T-helper 2 cell treated with Interferon-gamma antibody and Interleukin-4, amounts not matched to agents 5 μg/mL and 100 μg/mL, for 36 hours (primary cell): Measurements from ENCODE around the gene CD2BP2.

Source experiments
- DNase-seq: peaks from one replicate; pipeline ENCODE4 v3.0.0; 2021; ENCODE audit warnings: low spot score
- H3K27ac Mint-ChIP-seq: one replicate; pipeline ENCODE4 v1.8.0; 2021; ENCODE audit warnings: mild to moderate bottlenecking, mixed read lengths
- H3K27me3 Mint-ChIP-seq: one replicate; pipeline ENCODE4 v1.8.0; 2021; ENCODE audit warnings: low read depth, mixed read lengths
- H3K36me3 Mint-ChIP-seq: one replicate; pipeline ENCODE4 v1.8.0; 2021; ENCODE audit warnings: low read depth, mixed read lengths
- H3K4me1 Mint-ChIP-seq: one replicate; pipeline ENCODE4 v1.8.0; 2021; ENCODE audit warnings: low read depth, mixed read lengths
- H3K4me3 Mint-ChIP-seq: one replicate; pipeline ENCODE4 v1.8.0; 2022; ENCODE audit warnings: mild to moderate bottlenecking, moderate library complexity, mixed read lengths
- H3K9me3 Mint-ChIP-seq: one replicate; pipeline ENCODE4 v1.8.0; 2021; ENCODE audit warnings: mixed read lengths

Gene CD2BP2

DNA sequence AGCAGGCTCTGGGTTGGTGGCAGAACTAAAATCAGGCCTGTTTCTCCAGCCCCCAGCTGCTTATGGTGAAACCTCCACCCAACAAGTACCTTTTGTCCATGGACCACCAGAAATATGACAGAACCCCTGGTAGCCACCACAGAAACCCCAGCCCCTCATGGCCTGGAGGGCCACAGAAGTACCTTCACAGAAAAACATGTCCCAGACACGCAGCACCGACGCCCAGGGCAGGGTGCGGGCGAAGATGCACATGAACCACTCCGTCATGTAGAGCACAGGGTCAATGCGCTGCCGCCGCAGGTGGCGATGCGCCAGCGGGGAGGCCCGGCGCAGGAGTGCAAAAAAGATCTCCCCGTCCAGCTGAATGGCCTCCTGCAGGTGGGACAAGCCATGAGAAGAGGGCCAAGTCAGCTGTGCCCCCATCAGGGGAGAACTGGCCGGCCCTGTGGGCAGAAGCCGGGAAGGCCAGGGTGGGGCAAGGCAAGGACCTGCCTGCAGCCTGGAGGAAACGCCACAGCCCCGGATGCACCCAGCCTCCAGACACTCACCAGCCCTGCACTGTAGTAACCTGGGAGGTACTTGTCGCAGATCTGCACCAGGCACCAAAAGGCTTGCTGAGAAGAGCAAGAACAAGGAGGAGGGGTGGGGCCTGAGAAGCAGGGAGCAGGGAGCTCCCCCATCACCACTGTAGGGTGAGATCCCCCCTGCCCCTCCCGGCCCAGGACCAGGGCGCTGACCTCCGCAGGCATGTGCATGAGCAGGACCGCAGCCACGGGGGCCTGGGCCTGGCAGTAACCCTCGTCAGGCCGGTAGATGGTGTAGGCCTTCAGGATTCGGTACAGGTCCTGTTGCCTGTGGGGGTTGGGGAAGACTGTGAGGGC, 4.1 kb upstream of the CD2BP2 start:
- Mint-ChIP-seq H3K9me3 (no peaks in the 10 kb centered on the region), H3K4me3 (no peak overlapping the region), H3K4me1 (peaks cover 22% of the 10 kb centered on the region), H3K27me3 (no peaks in the 10 kb centered on the region), H3K36me3 (peaks cover 43% of the 10 kb centered on the region), H3K27ac (no peak overlapping the region)
- no peak for DNase-seq

DNA sequence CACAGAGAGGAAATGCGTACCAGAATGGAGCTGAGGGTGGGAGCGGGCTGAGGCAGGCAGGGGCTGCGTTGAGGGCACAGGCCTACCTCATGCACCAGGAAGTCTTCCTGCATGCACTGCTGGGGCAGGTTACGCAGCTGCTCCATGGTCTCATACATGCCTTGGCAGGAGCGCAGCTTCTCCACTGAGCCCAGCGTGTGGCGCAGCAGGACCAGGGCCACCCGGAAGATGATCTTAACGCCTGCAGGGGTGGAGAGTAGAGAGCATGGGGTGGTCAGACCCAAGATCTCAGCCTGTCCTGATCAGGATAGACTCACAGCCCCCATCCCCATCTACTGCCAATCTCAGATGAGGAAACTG, 3.4 kb upstream of the CD2BP2 start:
- Mint-ChIP-seq H3K4me3 (no peak overlapping the region), H3K9me3 (no peaks in the 10 kb centered on the region), H3K27me3 (no peaks in the 10 kb centered on the region), H3K36me3 (peaks cover 49% of the 10 kb centered on the region), H3K27ac (no peak overlapping the region), H3K4me1 (peaks cover 24% of the 10 kb centered on the region)
- no peak for DNase-seq

DNA sequence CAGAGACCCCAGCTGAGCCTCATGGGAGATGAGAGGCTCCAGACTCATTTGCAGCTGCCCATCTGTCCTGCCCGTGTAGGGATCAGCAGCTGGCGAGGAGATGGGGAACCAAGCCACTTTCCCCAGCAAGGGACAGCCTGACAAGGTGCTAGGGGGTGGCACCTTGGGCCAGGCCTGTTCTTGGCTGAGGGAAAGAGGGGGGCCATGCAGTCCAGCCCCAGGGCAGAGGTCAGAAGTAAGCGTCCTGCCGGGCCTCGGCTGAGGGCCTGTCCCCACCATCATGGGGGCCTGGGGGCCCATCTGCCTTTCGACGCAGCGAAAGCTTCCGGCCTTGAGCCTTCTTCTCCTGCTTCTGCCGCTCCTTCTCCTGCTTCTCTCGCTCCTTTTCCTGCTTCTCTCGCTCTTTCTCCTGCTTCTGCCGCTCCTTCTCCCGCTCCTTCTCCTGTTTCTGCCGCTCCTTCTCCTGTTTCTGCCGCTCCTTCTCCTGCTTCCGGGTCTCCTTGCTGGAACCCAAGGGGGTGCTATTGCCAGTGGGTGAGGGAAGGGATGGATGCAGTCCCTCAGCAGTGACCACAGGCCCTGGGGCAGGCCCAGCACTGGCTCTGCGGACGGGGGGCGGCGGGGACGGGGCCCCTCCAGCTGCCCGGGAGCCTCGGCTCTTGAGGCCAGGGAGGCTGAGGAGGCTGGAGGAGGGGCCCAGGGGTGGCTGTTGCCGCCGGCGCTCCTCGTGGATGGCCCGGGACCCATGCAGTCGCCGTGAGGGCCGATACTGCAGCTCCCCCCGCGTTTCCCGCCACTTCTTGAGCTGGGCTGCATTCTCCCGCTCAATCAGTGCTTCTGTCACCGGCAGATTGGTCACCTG, 2.8 kb upstream of the CD2BP2 start:
- Mint-ChIP-seq H3K36me3 (peaks cover 48% of the 10 kb centered on the region), H3K27ac (no peak overlapping the region), H3K27me3 (no peaks in the 10 kb centered on the region), H3K4me3 (no peak overlapping the region), H3K9me3 (no peaks in the 10 kb centered on the region), H3K4me1 (peaks cover 22% of the 10 kb centered on the region)
- DNase-seq, result no peak

- H3K27me3 Mint-ChIP-seq, result no peaks in the 10 kb centered on the region
- H3K4me3 Mint-ChIP-seq, result no peak overlapping the region
- H3K4me1 Mint-ChIP-seq, result peaks cover 23% of the 10 kb centered on the region
- H3K27ac Mint-ChIP-seq, result no peak overlapping the region
- no peak for DNase-seq
- peaks cover 49% of the 10 kb centered on the region for H3K36me3 Mint-ChIP-seq
- no peaks in the 10 kb centered on the region for H3K9me3 Mint-ChIP-seq
Measured at GRCh38 chr16:30357085-30357714, 2.1 kb upstream of the CD2BP2 start.

DNA sequence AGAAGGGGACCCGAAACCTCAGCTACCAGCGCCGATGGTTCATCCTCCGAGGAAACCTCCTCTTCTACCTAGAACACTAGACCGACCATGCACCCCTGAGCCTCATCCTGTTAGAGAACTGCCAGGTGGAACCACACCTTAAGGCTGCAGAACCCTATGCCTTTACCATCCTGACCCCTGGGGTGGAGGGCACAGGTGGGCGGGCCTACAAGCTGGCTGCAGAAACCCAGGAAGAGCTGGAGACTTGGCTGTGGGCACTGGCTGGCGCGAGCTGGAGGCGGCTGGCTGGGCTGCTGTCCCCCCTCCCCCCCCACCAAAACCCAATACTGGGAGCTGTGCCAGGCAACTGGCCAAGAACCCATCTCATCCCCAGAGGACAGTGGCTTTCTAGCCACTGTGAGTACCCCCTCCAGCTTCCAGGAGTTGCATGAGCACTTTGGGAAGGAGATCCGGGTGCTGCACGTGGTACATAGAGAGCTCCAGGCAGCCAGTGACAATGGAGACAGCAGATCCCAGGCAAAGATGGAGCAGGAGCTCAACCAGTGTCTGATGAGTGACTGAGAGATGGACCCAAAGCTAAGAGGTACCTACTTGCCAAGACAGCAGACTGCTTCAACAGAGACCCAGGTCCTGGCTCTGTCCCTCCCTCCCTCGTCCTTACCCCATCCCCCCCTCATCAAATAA, 1.4 kb upstream of the CD2BP2 start:
- Mint-ChIP-seq H3K27ac (peak overlapping the region; percentile 95), H3K36me3 (peaks cover 53% of the 10 kb centered on the region), H3K9me3 (no peaks in the 10 kb centered on the region), H3K4me3 (peak overlapping the region; percentile 94), H3K4me1 (peaks cover 26% of the 10 kb centered on the region), H3K27me3 (no peaks in the 10 kb centered on the region)
- DNase-seq, result no peak

- Mint-ChIP-seq H3K4me3 (peak overlapping the region; percentile 94), H3K36me3 (peaks cover 54% of the 10 kb centered on the region), H3K9me3 (no peaks in the 10 kb centered on the region), H3K27ac (peak overlapping the region; percentile 95), H3K27me3 (no peaks in the 10 kb centered on the region), H3K4me1 (peaks cover 31% of the 10 kb centered on the region)
- no peak for DNase-seq
Measured at GRCh38 chr16:30355954-30356308, 823 bp upstream of the CD2BP2 start.

- no peaks in the 10 kb centered on the region for H3K9me3 Mint-ChIP-seq
- DNase-seq, result no peak
- peak overlapping the region; percentile 94 for H3K4me3 Mint-ChIP-seq
- peaks cover 35% of the 10 kb centered on the region for H3K4me1 Mint-ChIP-seq
- H3K27me3 Mint-ChIP-seq, result no peaks in the 10 kb centered on the region
- H3K27ac Mint-ChIP-seq, result peak overlapping the region; percentile 95
- H3K36me3 Mint-ChIP-seq, result peaks cover 50% of the 10 kb centered on the region
Measured at GRCh38 chr16:30354423-30355143, 525 bp downstream of the CD2BP2 start.

- H3K27me3 Mint-ChIP-seq, result no peaks in the 10 kb centered on the region
- H3K36me3 Mint-ChIP-seq, result peaks cover 56% of the 10 kb centered on the region
- no peak for DNase-seq
- peaks cover 37% of the 10 kb centered on the region for H3K4me1 Mint-ChIP-seq
- H3K4me3 Mint-ChIP-seq, result peak overlapping the region; percentile 94
- no peaks in the 10 kb centered on the region for H3K9me3 Mint-ChIP-seq
- peak overlapping the region; percentile 95 for H3K27ac Mint-ChIP-seq
Measured at GRCh38 chr16:30353438-30354129, 1.5 kb downstream of the CD2BP2 start.

DNA sequence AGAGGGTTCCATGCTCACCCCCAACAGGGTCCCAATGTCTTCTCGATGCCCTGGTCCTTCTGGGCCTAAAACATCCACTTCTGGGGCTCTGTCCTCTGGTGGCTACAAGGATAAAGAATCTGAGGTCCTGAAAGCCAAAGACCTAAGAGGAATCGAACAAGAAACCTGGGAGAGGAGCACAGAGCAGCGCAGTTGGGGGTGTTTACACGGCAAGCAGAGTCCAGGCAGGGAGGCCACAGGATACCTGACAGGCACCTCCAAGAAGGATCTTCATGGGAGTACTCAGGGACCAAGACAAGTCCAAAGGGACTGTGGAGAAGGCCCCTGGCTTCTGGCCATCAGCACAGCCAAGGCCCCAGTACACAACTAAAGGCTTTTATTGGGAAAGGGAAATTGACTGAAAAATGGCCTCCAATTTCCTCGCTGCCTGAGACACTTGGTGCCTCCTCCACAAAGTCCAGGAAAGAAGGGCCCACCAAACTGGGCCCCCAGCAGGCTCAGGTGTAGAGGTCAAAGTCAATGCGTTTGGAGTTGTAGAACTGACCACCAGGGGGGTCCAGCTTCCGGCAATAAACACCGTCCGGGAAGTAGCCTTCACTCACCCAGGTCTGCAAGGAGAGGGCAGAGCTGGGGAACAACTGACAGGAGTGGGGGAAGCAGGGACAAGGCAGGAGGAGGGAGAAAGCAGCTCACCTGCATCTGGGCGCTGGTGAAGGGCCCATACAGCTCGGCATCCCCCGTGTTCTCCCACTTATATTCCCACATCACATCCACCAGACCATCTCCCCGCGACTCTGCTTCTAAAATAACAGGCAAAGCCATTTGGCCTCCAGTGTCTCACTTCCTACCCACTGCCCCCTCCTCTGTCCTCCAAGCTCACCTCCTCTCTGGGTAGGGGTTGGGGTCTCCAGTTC, 2.4 kb downstream of the CD2BP2 start:
- Mint-ChIP-seq H3K27me3 (no peaks in the 10 kb centered on the region), H3K4me1 (peaks cover 37% of the 10 kb centered on the region), H3K4me3 (peak overlapping the region; percentile 40), H3K27ac (no peak overlapping the region), H3K36me3 (peaks cover 56% of the 10 kb centered on the region), H3K9me3 (no peaks in the 10 kb centered on the region)
- DNase-seq, result no peak

DNA sequence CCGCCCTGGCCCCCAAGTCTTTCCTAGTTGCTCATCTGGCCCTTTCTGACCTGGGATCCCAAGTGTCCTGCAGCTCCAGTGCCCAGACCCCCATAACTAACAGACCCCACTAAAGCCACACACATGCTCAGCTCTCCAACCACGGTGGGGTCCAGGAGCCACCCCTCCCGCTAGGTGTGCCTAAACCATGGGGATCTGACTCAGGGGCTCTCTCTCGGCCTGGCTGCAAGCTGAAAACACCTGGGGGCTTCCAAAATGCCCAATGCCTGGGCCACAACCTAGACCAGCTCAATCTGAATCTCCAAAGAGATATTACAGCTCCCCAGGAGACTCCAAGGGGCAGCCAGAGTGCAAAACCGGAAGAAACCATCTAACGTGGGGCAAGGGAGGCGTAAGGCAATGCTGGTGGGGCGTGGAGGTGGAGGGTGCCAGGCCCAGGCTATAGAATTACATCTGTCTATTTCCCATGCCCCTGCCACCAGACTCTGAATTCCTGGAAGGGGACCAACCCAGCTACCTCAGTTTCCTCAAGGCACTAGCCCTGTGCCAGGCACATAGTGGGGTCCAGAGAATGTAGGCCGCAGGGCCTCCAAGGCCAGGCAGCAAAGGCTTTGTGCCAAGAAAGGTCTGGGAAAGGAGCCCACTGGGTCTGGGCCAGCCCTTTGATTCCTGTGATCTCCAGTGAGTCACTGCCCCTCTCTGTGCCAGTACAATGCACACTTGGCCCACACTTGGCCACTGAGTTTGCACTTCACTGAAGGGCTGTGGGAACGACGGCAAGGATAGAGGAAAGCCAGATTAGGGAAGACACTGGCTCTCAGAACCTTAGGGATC, 3.3 kb downstream of the CD2BP2 start:
- H3K9me3 Mint-ChIP-seq, result no peaks in the 10 kb centered on the region
- peaks cover 49% of the 10 kb centered on the region for H3K36me3 Mint-ChIP-seq
- H3K27me3 Mint-ChIP-seq, result no peaks in the 10 kb centered on the region
- H3K4me3 Mint-ChIP-seq, result peak overlapping the region; percentile 12
- H3K4me1 Mint-ChIP-seq, result peaks cover 35% of the 10 kb centered on the region
- no peak for DNase-seq
- H3K27ac Mint-ChIP-seq, result peak overlapping the region; percentile 31

GRCh38 chr16:30351001-30351441, 4.1 kb downstream of the CD2BP2 start:
- H3K4me3 Mint-ChIP-seq, result no peak overlapping the region
- peak overlapping the region; percentile 44 for H3K27ac Mint-ChIP-seq
- no peak for DNase-seq
- H3K36me3 Mint-ChIP-seq, result peaks cover 48% of the 10 kb centered on the region
- no peaks in the 10 kb centered on the region for H3K27me3 Mint-ChIP-seq
- H3K4me1 Mint-ChIP-seq, result peaks cover 29% of the 10 kb centered on the region
- no peaks in the 10 kb centered on the region for H3K9me3 Mint-ChIP-seq
